Bronchial epithelial cell (primary cell): ENCODE data around the gene KIAA1217. TPM values are rescaled to one million over a fixed set of nuclear protein-coding genes. Genes with fewer than 3 reads are reported as not detected.

Experiments used
- DNase-seq: peaks from one replicate; pipeline ENCODE4 v3.0.0-alpha.2; 2010; ENCODE audit warnings: low read depth
- FAIRE-seq: peaks from 2 replicates; lab custom pipeline; 2011; peaks lifted over from hg19 to GRCh38; lab: Jason Lieb, UNC
- H3K27me3 ChIP-seq: 2 replicates; pipeline ENCODE4 v1.5.1; 2011; ENCODE audit warnings: low read length; ENCODE audit not compliant: control insufficient read depth, insufficient read depth
- H3K36me3 ChIP-seq: 2 replicates; pipeline ENCODE4 v1.5.1; 2011; ENCODE audit warnings: low read length; ENCODE audit not compliant: control insufficient read depth, insufficient read depth
- H3K4me3 ChIP-seq: 2 replicates; pipeline ENCODE4 v1.5.1; 2011; ENCODE audit warnings: mild to moderate bottlenecking, low read depth, low read length, control low read depth
- total RNA-seq: library from RNA; depleted of rRNA; stranded (reverse); fragments of >200 nt; gene quantifications from 2 replicates; pipeline ENCODE4 v1.2.1, GENCODE V29; 2014
- TF ChIP-seq, protein P1 (sequence below): IDR thresholded peaks from 2 replicates; pipeline ENCODE4 v1.5.1; 2011; ENCODE audit warnings: mild to moderate bottlenecking, moderate library complexity, low read length, control low read depth, inconsistent platforms; ENCODE audit not compliant: insufficient read depth, severe bottlenecking

Gene KIAA1217, protein sequence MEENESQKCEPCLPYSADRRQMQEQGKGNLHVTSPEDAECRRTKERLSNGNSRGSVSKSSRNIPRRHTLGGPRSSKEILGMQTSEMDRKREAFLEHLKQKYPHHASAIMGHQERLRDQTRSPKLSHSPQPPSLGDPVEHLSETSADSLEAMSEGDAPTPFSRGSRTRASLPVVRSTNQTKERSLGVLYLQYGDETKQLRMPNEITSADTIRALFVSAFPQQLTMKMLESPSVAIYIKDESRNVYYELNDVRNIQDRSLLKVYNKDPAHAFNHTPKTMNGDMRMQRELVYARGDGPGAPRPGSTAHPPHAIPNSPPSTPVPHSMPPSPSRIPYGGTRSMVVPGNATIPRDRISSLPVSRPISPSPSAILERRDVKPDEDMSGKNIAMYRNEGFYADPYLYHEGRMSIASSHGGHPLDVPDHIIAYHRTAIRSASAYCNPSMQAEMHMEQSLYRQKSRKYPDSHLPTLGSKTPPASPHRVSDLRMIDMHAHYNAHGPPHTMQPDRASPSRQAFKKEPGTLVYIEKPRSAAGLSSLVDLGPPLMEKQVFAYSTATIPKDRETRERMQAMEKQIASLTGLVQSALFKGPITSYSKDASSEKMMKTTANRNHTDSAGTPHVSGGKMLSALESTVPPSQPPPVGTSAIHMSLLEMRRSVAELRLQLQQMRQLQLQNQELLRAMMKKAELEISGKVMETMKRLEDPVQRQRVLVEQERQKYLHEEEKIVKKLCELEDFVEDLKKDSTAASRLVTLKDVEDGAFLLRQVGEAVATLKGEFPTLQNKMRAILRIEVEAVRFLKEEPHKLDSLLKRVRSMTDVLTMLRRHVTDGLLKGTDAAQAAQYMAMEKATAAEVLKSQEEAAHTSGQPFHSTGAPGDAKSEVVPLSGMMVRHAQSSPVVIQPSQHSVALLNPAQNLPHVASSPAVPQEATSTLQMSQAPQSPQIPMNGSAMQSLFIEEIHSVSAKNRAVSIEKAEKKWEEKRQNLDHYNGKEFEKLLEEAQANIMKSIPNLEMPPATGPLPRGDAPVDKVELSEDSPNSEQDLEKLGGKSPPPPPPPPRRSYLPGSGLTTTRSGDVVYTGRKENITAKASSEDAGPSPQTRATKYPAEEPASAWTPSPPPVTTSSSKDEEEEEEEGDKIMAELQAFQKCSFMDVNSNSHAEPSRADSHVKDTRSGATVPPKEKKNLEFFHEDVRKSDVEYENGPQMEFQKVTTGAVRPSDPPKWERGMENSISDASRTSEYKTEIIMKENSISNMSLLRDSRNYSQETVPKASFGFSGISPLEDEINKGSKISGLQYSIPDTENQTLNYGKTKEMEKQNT (N-terminal part only)
- total RNA-seq, result 3.4 and 4.9 TPM in 2 replicates

GRCh38 chr10:24208661-24209431 lies at the start of gene KIAA1217:
KIAA1217 (plus strand) TSS chr10:24209138; CDS start chr10:24209194, 56 bp downstream.
- Histone ChIP-seq H3K4me3 (peak within 1 kb of the TSS; percentile 39), H3K36me3 (no peaks in the 10 kb centered on the region), H3K27me3 (no peaks in the 10 kb centered on the region)
- TF ChIP-seq, protein P1, sequence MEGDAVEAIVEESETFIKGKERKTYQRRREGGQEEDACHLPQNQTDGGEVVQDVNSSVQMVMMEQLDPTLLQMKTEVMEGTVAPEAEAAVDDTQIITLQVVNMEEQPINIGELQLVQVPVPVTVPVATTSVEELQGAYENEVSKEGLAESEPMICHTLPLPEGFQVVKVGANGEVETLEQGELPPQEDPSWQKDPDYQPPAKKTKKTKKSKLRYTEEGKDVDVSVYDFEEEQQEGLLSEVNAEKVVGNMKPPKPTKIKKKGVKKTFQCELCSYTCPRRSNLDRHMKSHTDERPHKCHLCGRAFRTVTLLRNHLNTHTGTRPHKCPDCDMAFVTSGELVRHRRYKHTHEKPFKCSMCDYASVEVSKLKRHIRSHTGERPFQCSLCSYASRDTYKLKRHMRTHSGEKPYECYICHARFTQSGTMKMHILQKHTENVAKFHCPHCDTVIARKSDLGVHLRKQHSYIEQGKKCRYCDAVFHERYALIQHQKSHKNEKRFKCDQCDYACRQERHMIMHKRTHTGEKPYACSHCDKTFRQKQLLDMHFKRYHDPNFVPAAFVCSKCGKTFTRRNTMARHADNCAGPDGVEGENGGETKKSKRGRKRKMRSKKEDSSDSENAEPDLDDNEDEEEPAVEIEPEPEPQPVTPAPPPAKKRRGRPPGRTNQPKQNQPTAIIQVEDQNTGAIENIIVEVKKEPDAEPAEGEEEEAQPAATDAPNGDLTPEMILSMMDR, result no peak
- FAIRE-seq (no peak), DNase-seq (peak; percentile 17)

GRCh38 chr10:24162206-24162985 lies 46.5 kb upstream of the KIAA1217 start:
- FAIRE-seq, result peak; percentile 83
- no peaks in the 10 kb centered on the region for H3K27me3 ChIP-seq
- no peak overlapping the region for H3K4me3 ChIP-seq
- TF ChIP-seq, protein P1, result no peak
- peak; percentile 23 for DNase-seq
- no peaks in the 10 kb centered on the region for H3K36me3 ChIP-seq

- H3K36me3 ChIP-seq, result no peaks in the 10 kb centered on the region
- FAIRE-seq (no peak), DNase-seq (no peak)
- TF ChIP-seq, protein P1, result no peak
- no peaks in the 10 kb centered on the region for H3K27me3 ChIP-seq
- H3K4me3 ChIP-seq, result no peak overlapping the region
These were observed 45.5 kb upstream of the KIAA1217 start for GRCh38 chr10:24163485-24163884.

- H3K4me3 ChIP-seq, result no peak overlapping the region
- TF ChIP-seq, protein P1, result no peak
These were observed 40.4 kb upstream of the KIAA1217 start for GRCh38 chr10:24168258-24169170.

More at GRCh38 chr10:24168258-24169170, 40.4 kb upstream of the KIAA1217 start:
- peak; percentile 14 for DNase-seq
- Histone ChIP-seq H3K36me3 (no peaks in the 10 kb centered on the region), H3K27me3 (no peaks in the 10 kb centered on the region)
- no peak for FAIRE-seq
